ENCODE measurements around the gene CFAP161. TPM values are rescaled to one million over a fixed set of nuclear protein-coding genes. Genes with fewer than 3 reads are reported as not detected.

CFAP161 gene
- total and polyA plus RNA-seq, 4 donors, result 0.75 to 0.84 TPM; not detected in 2

DNA sequence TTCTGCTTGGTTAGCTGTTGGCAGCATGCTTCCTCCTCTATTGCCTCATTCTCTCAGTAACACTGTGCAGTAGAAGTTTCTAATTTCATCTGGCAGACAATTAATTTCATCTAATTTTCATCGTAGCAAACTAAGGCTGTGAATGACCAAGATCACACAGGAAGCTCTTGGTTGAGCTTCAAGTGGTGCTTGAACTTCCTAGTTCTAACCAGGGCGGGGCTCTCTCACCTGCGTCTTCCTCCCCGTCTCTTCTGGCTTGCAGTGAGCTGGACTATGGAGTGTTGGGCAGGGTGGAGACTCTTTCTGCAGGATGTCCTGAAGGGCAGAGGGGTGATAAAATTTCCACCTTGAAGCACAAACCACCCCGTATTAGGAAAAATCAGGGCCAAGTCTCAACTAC lies 60.7 kb downstream of the CFAP161 start:
- TF ChIP-seq, protein P1, sequence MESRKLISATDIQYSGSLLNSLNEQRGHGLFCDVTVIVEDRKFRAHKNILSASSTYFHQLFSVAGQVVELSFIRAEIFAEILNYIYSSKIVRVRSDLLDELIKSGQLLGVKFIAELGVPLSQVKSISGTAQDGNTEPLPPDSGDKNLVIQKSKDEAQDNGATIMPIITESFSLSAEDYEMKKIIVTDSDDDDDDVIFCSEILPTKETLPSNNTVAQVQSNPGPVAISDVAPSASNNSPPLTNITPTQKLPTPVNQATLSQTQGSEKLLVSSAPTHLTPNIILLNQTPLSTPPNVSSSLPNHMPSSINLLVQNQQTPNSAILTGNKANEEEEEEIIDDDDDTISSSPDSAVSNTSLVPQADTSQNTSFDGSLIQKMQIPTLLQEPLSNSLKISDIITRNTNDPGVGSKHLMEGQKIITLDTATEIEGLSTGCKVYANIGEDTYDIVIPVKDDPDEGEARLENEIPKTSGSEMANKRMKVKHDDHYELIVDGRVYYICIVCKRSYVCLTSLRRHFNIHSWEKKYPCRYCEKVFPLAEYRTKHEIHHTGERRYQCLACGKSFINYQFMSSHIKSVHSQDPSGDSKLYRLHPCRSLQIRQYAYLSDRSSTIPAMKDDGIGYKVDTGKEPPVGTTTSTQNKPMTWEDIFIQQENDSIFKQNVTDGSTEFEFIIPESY (IDR thresholded peaks at IDR 0.05), result no peak
- TF ChIP-seq FOXA1 (IDR thresholded peaks at IDR 0.05) (no peak), JUND (IDR thresholded peaks at IDR 0.05) (no peak), RXRA (IDR thresholded peaks at IDR 0.05) (no peak), TAF1 (conservative IDR thresholded peaks at IDR 0.05) (no peak), FOXA2 (IDR thresholded peaks at IDR 0.05) (no peak), SP1 (IDR thresholded peaks at IDR 0.05) (no peak), RAD21 (IDR thresholded peaks at IDR 0.05) (no peak), REST (IDR thresholded peaks at IDR 0.05) (no peak)
- no peaks in the 10 kb centered on the region for H3K4me1 ChIP-seq (ENCODE audit: control insufficient read depth in 4 of 4, insufficient read depth in 4 of 4, low read length in 3 of 4)
- H3K27ac ChIP-seq (ENCODE audit: low read depth in 1 of 2, low read length in 2 of 2), result no peak overlapping the region
- no peak overlapping the region for H3K4me3 ChIP-seq (ENCODE audit: low read depth in 1 of 3, low read length in 3 of 3)
- H3K36me3 ChIP-seq (ENCODE audit: control insufficient read depth in 4 of 4, insufficient read depth in 3 of 4, low read depth in 1 of 4, low read length in 3 of 4), result no peaks in the 10 kb centered on the region
- no peak for DNase-seq (ENCODE audit: low spot score)
- peaks cover 0 to 4% (median 0%) of the 10 kb centered on the region in 4 donors for H3K27me3 ChIP-seq (ENCODE audit: control insufficient read depth in 4 of 4, insufficient read depth in 4 of 4, low read length in 3 of 4)
- 80% methylated on average over 5 of the region's 5 CpGs for WGBS
- no peak overlapping the region for H3K9ac ChIP-seq (ENCODE audit: low read depth in 1 of 2, low read length in 2 of 2)
- no peaks in the 10 kb centered on the region for H3K9me3 ChIP-seq (ENCODE audit: control insufficient read depth in 4 of 4, low read length in 3 of 4)

GRCh38 chr15:81195339-81195864 lies 61.3 kb downstream of the CFAP161 start:
- no peaks in the 10 kb centered on the region for H3K36me3 ChIP-seq (ENCODE audit: control insufficient read depth in 4 of 4, insufficient read depth in 3 of 4, low read depth in 1 of 4, low read length in 3 of 4)
- no peaks in the 10 kb centered on the region for H3K9me3 ChIP-seq (ENCODE audit: control insufficient read depth in 4 of 4, low read length in 3 of 4)
- WGBS, result 77% methylated on average over 8 of the region's 8 CpGs
- H3K9ac ChIP-seq (ENCODE audit: low read depth in 1 of 2, low read length in 2 of 2), result no peak overlapping the region
- DNase-seq (ENCODE audit: low spot score), result no peak
- no peaks in the 10 kb centered on the region for H3K27me3 ChIP-seq (ENCODE audit: control insufficient read depth in 4 of 4, insufficient read depth in 4 of 4, low read length in 3 of 4)
- no peak overlapping the region for H3K4me3 ChIP-seq (ENCODE audit: low read depth in 1 of 3, low read length in 3 of 3)
- H3K4me1 ChIP-seq (ENCODE audit: control insufficient read depth in 4 of 4, insufficient read depth in 4 of 4, low read length in 3 of 4), result no peaks in the 10 kb centered on the region
- no peak overlapping the region for H3K27ac ChIP-seq (ENCODE audit: low read depth in 1 of 2, low read length in 2 of 2)
- TF ChIP-seq REST (IDR thresholded peaks at IDR 0.05) (no peak), HNF4G (IDR thresholded peaks at IDR 0.05) (no peak), HNF4A (conservative IDR thresholded peaks at IDR 0.05) (no peak), SP1 (IDR thresholded peaks at IDR 0.05) (no peak), EGR1 (IDR thresholded peaks at IDR 0.05; ENCODE audit: low read depth in 2 of 2) (no peak), JUND (IDR thresholded peaks at IDR 0.05) (no peak), RAD21 (IDR thresholded peaks at IDR 0.05) (no peak), YY1 (IDR thresholded peaks at IDR 0.05) (no peak), FOXA1 (IDR thresholded peaks at IDR 0.05) (no peak), GABPA (IDR thresholded peaks at IDR 0.05 in 1 of 2, conservative IDR thresholded peaks at IDR 0.05 in 1 of 2) (no peak), TAF1 (conservative IDR thresholded peaks at IDR 0.05) (no peak), CTCF (IDR thresholded peaks at IDR 0.05; ENCODE audit: low read depth, low read length, missing input control) (no peak), RXRA (IDR thresholded peaks at IDR 0.05) (no peak)

Measured in liver (tissue), 9 donors.